ENCODE results near the gene WDR48. TPM values are rescaled to one million over a fixed set of nuclear protein-coding genes. Genes with fewer than 3 reads are reported as not detected.

Gene WDR48
- polyA plus RNA-seq, 1 experiment = 20.1 TPM

DNA sequence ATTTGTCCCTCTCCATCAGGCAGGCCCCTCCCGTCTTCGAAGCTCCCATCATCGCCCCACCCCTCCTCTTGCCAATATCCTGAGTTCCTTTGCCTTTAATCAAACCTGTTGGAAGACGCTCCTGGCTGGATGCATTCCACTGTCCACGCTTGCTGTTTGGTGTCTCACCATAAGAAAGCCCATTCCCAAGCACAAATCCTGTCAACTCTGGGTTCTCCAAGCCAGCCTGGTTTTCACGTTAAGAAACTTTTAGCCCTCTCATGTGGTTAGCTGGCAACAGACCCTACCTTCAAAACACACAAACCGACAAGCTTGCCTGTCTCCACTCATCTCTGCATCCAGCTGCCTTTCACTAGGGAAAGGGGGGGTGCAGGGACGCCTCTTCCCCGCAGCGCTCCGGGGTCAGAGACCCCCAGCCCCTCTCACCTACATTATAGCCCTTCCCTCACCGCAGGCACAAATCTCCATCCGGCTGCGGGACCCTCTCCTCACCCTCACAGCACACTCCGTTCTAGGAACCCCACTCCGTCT is 54.5 kb downstream of the WDR48 start:
- POLR2A ChIA-PET = no interaction called here

DNA sequence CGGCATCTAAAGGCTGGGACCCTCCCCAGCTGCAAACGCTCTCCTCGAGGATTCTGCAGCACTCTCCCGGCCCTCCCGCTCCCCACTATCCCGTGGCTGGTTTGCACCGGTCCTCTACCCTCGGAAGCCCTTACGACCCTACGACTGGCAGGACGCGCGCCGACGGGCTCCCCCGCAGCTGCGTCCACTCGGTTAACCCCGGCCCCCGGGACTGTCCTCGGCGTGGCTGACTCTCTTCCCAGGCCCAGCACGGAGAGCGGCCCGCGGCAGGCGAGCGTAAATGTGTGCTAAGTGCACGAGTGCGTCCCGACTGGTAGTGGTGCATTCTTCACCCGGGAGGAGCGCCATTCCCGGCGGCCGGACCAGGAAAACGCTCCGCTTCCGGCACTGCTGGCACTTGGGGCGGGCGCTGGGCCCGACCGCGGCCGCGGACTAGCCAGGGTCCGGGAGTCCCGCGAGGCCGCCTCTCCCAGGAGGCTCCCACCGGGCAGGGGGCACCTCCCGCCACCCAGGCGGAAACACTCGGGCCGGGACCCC is 55.1 kb downstream of the WDR48 start:
- no peak for DNase-seq (ENCODE audit: low read depth)
- TF ChIP-seq, protein P1, sequence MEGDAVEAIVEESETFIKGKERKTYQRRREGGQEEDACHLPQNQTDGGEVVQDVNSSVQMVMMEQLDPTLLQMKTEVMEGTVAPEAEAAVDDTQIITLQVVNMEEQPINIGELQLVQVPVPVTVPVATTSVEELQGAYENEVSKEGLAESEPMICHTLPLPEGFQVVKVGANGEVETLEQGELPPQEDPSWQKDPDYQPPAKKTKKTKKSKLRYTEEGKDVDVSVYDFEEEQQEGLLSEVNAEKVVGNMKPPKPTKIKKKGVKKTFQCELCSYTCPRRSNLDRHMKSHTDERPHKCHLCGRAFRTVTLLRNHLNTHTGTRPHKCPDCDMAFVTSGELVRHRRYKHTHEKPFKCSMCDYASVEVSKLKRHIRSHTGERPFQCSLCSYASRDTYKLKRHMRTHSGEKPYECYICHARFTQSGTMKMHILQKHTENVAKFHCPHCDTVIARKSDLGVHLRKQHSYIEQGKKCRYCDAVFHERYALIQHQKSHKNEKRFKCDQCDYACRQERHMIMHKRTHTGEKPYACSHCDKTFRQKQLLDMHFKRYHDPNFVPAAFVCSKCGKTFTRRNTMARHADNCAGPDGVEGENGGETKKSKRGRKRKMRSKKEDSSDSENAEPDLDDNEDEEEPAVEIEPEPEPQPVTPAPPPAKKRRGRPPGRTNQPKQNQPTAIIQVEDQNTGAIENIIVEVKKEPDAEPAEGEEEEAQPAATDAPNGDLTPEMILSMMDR (IDR thresholded peaks at IDR 0.05; ENCODE audit: insufficient read depth, low read depth, low read length) = no peak
- POLR2A ChIA-PET = interaction anchor here (0.6 kb wide), 1 partner anchor 9 kb away, joined by 3 read pairs; no protein-coding TSS in a partner anchor
- Histone ChIP-seq H3K36me3 (ENCODE audit: control insufficient read depth, insufficient read depth, low read length) (no peaks in the 10 kb centered on the region), H3K4me3 (ENCODE audit: low read depth, low read length) (peak overlapping the region; percentile 89), H3K27me3 (ENCODE audit: control insufficient read depth, insufficient read depth, low read length) (no peaks in the 10 kb centered on the region)
- CTCF ChIA-PET = interaction anchor here (0.6 to 4.7 kb wide), 8 partner anchors 11 to 229 kb away, joined by 3 to 25 read pairs (median 6); no protein-coding TSS in a partner anchor

More for the DNA sequence above, 54.5 kb downstream of the WDR48 start:
- TF ChIP-seq, protein P1 (IDR thresholded peaks at IDR 0.05; ENCODE audit: insufficient read depth, low read depth, low read length) = no peak
- DNase-seq (ENCODE audit: low read depth) = no peak
- H3K36me3 ChIP-seq (ENCODE audit: control insufficient read depth, insufficient read depth, low read length) = no peaks in the 10 kb centered on the region
- peak overlapping the region; percentile 89 for H3K4me3 ChIP-seq (ENCODE audit: low read depth, low read length)
- H3K27me3 ChIP-seq (ENCODE audit: control insufficient read depth, insufficient read depth, low read length) = no peaks in the 10 kb centered on the region
- CTCF ChIA-PET = interaction anchor here (0.6 to 4.7 kb wide), 6 partner anchors 18 to 229 kb away, joined by 3 to 25 read pairs (median 8); no protein-coding TSS in a partner anchor

DNA sequence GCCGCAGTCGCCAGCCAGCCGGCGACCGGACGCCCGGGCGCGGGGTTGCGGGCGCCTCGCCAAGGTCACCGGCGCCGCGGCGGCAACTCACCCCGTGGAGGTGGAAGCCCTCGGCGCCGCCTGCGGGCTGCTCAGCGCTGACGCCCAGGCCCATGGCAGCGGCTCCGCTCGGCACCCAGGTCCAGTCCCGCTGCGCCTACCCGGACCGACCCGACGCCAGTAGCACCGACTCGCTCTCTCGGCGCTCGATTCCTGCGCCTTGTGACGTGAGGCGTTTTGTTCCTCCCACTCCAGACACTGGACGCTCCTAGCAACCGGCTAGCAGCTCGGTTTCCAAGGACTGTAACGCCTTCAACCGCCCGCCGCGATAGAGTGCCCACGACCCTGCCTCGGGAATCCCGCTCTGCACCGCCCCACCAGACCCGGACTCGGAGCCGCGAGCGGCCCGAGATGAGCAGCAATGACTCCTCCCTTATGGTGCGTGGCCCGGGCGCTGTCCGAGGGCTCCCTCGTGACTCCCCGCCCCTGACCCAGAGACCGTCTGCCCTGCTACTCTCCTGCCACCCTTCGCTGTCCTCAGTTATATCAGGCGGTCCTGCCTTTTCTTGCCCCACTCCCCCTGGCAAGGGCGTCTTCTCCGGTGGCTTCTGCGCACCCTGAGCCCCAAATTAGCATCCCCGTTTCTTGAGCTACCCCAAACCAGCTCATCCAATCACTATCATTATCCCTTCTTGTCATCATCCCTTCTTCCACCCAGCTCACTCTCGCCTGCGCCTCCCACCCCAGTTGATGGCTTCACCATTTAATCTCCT is 55.8 kb downstream of the WDR48 start, which contains the start of the genes GORASP1 and TTC21A:
GORASP1 (minus strand) TSS at position 240 of the 812 bp plus-strand sequence; CDS start at position 154, 86 bp downstream.
TTC21A (plus strand) TSS at position 293 of the 812 bp plus-strand sequence; CDS start at position 451, 158 bp downstream.
- no peaks in the 10 kb centered on the region for H3K36me3 ChIP-seq (ENCODE audit: control insufficient read depth, insufficient read depth, low read length)
- TF ChIP-seq, protein P1 (IDR thresholded peaks at IDR 0.05; ENCODE audit: insufficient read depth, low read depth, low read length) = no peak
- H3K4me3 ChIP-seq (ENCODE audit: low read depth, low read length) = peak within 1 kb of the TSS; percentile 89
- DNase-seq (ENCODE audit: low read depth) = peak; percentile 41
- no peaks in the 10 kb centered on the region for H3K27me3 ChIP-seq (ENCODE audit: control insufficient read depth, insufficient read depth, low read length)
- POLR2A ChIA-PET = interaction anchor here (0.6 kb wide), 1 partner anchor 8 kb away, joined by 3 read pairs; no protein-coding TSS in a partner anchor
- CTCF ChIA-PET = interaction anchor here (0.8 to 4.7 kb wide), 8 partner anchors 8 to 184 kb away, joined by 3 to 25 read pairs (median 4); no protein-coding TSS in a partner anchor

DNA sequence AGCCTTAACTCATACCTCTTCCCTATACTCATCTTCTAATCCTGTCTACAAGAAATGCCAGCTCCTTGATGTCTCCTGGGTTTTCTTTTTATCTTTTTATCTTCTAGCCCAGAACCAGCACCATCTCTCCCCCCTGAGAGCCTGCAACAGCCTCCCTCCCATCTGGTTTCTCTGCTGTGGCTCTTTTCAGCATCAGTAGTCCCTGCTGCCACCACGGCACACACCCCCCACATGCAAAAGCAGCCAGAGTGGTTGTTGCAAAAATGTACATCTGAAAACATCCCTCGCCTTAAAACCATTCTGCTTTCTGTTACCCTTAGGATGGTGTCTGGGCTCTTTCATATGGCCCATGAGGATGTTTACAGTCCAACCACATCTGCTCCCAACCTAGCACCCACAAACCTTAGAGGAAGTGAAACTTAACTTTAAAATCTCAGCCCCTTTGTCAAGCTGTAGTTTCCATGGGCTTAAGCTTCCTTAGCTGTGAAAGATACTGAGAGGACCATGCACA is 56.4 kb downstream of the WDR48 start:
- ChIA-PET POLR2A (no interaction called here), CTCF (interaction anchor here (0.6 to 4.7 kb wide), 7 partner anchors 8 to 184 kb away, joined by 3 to 25 read pairs (median 4); no protein-coding TSS in a partner anchor)
- Histone ChIP-seq H3K4me3 (ENCODE audit: low read depth, low read length) (peak overlapping the region; percentile 89), H3K27me3 (ENCODE audit: control insufficient read depth, insufficient read depth, low read length) (no peaks in the 10 kb centered on the region), H3K36me3 (ENCODE audit: control insufficient read depth, insufficient read depth, low read length) (no peaks in the 10 kb centered on the region)
- no peak for DNase-seq (ENCODE audit: low read depth)
- TF ChIP-seq, protein P1 (IDR thresholded peaks at IDR 0.05; ENCODE audit: insufficient read depth, low read depth, low read length) = no peak
